HG03469 (cell line): Measurements from ENCODE around the gene PROZ.

Source experiments
- ATAC-seq: cut with Tn5 transposase; IDR thresholded peaks from one replicate; pipeline ENCODE4 v1.9.1; 2021; ENCODE audit warnings: mild to moderate bottlenecking, moderate library complexity, moderate number of reproducible peaks; ENCODE audit not compliant: unreplicated experiment

The PROZ gene

GRCh38 chr13:113119166-113119821 lies 39.2 kb upstream of the PROZ start:
- ATAC-seq = no peak

- no peak for ATAC-seq
Observed at GRCh38 chr13:113119822-113120189, 38.6 kb upstream of the PROZ start.

GRCh38 chr13:113120300-113121182 lies 37.9 kb upstream of the PROZ start:
- ATAC-seq = no peak

GRCh38 chr13:113121183-113121927 lies 37.1 kb upstream of the PROZ start:
- ATAC-seq = no peak

- ATAC-seq = no peak
Observed at GRCh38 chr13:113121928-113122471, 36.4 kb upstream of the PROZ start.

- no peak for ATAC-seq
Observed at GRCh38 chr13:113122550-113123225, 35.8 kb upstream of the PROZ start, which contains the start of gene F10. TSS of gene F10 (plus strand) at chr13:113122799. CDS start at chr13:113122856, 57 bp downstream.

GRCh38 chr13:113123226-113124201 lies 34.9 kb upstream of the PROZ start:
- ATAC-seq = no peak

- no peak for ATAC-seq
Observed at GRCh38 chr13:113124211-113124970, 34.1 kb upstream of the PROZ start.

GRCh38 chr13:113125506-113126264 lies 32.8 kb upstream of the PROZ start:
- ATAC-seq = no peak

GRCh38 chr13:113126265-113127150 lies 31.9 kb upstream of the PROZ start:
- no peak for ATAC-seq

GRCh38 chr13:113129480-113129879 lies 29.0 kb upstream of the PROZ start:
- ATAC-seq = no peak

- ATAC-seq = no peak
Observed at GRCh38 chr13:113129921-113130750, 28.3 kb upstream of the PROZ start.

GRCh38 chr13:113135281-113135760 lies 23.1 kb upstream of the PROZ start:
- no peak for ATAC-seq

GRCh38 chr13:113137691-113138298 lies 20.7 kb upstream of the PROZ start:
- no peak for ATAC-seq

GRCh38 chr13:113138792-113139551 lies 19.5 kb upstream of the PROZ start:
- ATAC-seq = no peak
